HG03280 (cell line): ENCODE results near the gene PRRC2C.
A peak's percentile ranks its signal among the peaks of the same experiment; 100 is the strongest.
"Not testable (repeated sequence)": the region's sequence is repeated elsewhere in the genome, so short reads cannot be mapped to it uniquely, and the experiment has no call there.

Source experiments
- ATAC-seq: cut with Tn5 transposase; IDR thresholded peaks from one replicate; pipeline ENCODE4 v1.9.1; 2021; ENCODE audit warnings: mild to moderate bottlenecking, moderate library complexity; ENCODE audit not compliant: unreplicated experiment

The PRRC2C gene

GRCh38 chr1:171485375-171486047, at the start of gene PRRC2C:
PRRC2C (plus strand) TSS chr1:171485530; CDS start chr1:171512089, 26,559 bp downstream.
- ATAC-seq, result peak; percentile 98

- no peak for ATAC-seq
Observed at GRCh38 chr1:171438441-171438840, 46.9 kb upstream of the PRRC2C start.

GRCh38 chr1:171440201-171440600, 45.1 kb upstream of the PRRC2C start:
- ATAC-seq, result not testable (repeated sequence)

- not testable (repeated sequence) for ATAC-seq
Observed at GRCh38 chr1:171441278-171441895, 43.9 kb upstream of the PRRC2C start.

GRCh38 chr1:171446386-171446785, 38.9 kb upstream of the PRRC2C start:
- no peak for ATAC-seq

- no peak for ATAC-seq
Observed at GRCh38 chr1:171455967-171456366, 29.4 kb upstream of the PRRC2C start.

- ATAC-seq, result no peak
Observed at GRCh38 chr1:171457412-171457811, 27.9 kb upstream of the PRRC2C start.

GRCh38 chr1:171460018-171460620, 25.2 kb upstream of the PRRC2C start:
- ATAC-seq, result no peak

- no peak for ATAC-seq
Observed at GRCh38 chr1:171467626-171468025, 17.7 kb upstream of the PRRC2C start.

- no peak for ATAC-seq
Observed at GRCh38 chr1:171468120-171468750, 17.1 kb upstream of the PRRC2C start.

- no peak for ATAC-seq
Observed at GRCh38 chr1:171470726-171471125, 14.6 kb upstream of the PRRC2C start.

- ATAC-seq, result no peak
Observed at GRCh38 chr1:171472183-171472647, 13.1 kb upstream of the PRRC2C start.

- no peak for ATAC-seq
Observed at GRCh38 chr1:171476829-171477228, 8.5 kb upstream of the PRRC2C start.

- ATAC-seq, result no peak
Observed at GRCh38 chr1:171477804-171478203, 7.5 kb upstream of the PRRC2C start.

- ATAC-seq, result no peak
Observed at GRCh38 chr1:171480035-171480434, 5.3 kb upstream of the PRRC2C start.

GRCh38 chr1:171484760-171485374, 463 bp upstream of the PRRC2C start:
- ATAC-seq, result peak; percentile 56

- ATAC-seq, result peak; percentile 21
Observed at GRCh38 chr1:171486048-171486519, 754 bp downstream of the PRRC2C start.

- no peak for ATAC-seq
Observed at GRCh38 chr1:171487038-171487437, 1.7 kb downstream of the PRRC2C start.

- ATAC-seq, result no peak
Observed at GRCh38 chr1:171488190-171488929, 3.0 kb downstream of the PRRC2C start.

- no peak for ATAC-seq
Observed at GRCh38 chr1:171494076-171494475, 8.7 kb downstream of the PRRC2C start.
